Measurements from ENCODE around the gene FHIP2A.
"Not testable (repeated sequence)": the region's sequence is repeated elsewhere in the genome, so short reads cannot be mapped to it uniquely, and the experiment has no call there.

FHIP2A gene

DNA sequence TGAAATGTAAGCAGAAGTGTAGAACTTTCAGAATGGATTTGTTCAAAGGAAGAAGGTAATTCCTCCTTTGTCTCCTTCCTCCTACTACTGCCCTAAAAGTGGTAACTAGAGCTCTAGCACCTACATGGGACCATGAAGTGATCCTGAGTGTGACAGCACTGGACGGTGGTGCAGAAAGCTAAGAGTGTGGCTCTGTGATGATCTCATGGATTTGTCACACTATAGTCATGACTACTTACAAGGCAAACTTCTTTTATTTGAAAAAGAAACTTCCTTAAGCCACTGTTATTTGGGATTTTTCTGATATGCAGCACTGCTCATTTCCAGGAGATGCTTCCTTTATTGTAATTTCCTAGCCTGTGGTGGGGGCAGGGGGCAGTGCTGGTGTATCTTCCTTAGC, 5.8 kb upstream of the FHIP2A start:
- DNase-seq (ENCODE audit: low read depth) = no peak

DNA sequence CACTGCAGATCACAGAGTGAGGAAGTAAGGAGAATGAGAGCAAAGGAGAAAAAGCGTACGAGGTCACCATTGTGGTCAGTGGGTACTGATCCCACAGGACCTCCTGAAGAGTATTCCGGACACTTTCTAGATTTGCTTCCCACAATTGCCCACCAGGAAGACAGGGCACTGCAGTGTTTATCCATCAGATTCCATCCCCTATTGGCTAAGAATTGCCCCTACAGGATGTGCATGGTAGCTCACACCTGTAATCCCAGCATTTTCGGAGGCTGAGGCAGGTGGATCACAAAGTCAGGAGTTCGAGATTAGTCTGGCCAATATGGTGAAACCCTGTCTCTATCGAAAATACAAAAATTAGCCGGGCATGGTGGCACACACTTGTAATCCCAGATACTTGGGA, 5.3 kb upstream of the FHIP2A start:
- no peak for DNase-seq (ENCODE audit: low read depth)

DNA sequence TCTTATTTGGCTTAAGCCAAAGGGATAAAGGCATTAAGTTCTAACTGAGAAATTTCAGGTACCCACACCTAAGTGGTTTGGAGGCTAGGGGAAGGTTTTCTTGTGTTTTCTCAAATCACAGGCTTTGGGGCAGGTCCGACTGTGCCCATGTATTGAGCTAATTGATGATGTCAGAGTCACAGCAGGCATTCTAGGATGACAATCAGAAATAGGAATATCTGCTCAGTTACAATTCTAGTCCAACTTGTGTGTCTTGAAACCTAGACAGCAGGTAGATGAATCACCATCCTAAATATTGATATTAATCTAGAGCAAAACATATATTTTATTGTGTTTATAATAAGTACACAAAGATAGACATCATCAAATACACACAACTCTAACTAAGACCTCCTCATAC, 2.3 kb upstream of the FHIP2A start:
- no peak for DNase-seq (ENCODE audit: low read depth)

DNA sequence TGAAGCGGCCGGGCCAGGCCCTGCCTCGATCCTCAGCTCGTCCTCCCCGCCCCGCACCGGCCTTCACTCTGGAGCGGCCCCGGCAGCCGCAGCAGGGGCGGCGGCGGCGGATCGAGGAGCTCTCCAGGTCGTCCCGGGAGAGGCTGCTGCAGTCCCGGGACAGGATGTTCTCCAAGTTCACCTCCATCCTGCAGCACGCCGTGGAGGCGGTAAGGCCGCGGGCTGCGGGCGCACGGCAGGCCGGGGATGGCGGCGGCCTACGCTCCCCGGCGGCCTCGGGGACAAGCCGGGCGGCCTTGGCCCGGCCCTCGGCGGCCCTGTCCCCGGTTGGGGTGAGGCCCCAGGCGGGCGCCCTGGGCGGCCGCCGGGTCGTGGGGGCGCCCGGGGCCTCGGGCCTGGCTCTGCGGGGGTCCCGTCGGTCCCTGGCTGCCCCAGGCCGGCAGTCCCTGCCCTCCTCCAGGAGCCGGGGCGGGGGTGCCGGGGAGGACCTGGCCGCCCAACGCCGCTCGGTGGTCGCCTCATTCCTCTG, 399 bp downstream of the FHIP2A start:
- no peak for DNase-seq (ENCODE audit: low read depth)

DNA sequence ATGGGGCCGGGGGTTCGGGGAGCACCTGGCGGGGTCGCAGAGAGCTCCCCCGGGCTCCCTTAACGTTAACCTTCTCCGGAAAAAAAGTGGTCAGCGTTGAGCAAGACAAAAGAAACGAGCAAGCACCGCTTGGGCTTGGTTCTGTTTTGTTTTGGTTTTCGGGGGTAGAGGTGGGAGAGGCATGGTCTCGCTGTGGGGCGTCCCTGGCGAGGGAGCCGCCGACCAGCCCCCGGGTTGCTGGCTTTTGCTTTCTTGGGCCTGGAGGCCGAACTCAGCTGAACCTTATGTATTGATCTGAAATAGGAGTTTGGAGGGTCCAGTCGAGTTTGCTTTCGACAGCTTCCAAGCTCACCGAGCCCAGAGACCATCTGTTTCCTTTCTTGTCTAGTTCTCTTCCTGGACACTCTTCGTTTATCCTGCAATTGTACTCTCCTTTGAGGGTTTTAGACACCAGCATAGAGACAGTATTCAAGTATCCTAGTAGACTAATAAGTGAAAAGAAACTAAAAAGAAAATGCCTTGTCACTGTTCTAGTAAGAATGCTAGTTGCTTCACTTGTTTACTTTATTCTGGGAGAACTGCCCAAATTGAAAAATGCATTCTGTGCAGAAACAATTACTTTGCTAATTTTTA, 980 bp downstream of the FHIP2A start:
- peak; percentile 0 for DNase-seq (ENCODE audit: low read depth)

DNA sequence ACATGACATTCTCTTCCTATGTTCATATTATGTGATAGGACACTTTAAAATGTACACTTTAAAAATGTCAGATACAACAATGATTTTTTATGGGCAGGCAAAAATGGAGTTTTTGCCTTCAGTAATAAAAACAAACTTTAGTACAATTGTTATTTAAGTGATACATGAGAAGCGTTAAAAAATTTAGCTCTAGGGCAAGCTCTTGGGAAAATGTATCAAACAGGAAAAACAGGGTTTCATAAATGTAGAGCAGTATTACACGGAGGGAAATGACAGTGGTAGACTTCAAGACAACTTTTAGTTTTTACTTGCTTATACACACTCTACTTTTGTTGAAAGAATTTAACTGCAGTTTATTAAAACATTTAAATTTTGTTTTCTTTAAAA, 1.5 kb downstream of the FHIP2A start:
- no peak for DNase-seq (ENCODE audit: low read depth)

DNA sequence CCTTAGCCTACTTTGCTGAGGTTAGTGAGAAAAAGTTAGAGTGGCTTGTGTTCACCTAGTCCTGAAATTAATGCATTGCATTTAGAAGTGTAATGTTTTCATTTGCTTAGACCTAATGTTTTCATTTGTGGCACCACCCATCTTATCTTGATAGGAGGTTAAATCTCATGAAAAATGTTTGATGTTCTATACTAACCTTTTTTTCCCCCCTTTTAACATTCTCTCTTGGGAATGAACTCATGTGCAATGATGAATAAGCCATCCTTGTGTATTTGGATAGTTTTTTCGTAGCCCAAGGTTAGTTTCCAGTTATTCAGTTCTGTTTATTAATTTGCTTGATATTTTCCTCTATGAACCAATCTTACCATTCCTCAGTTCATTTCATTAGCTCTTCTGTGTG, 2.8 kb downstream of the FHIP2A start:
- DNase-seq (ENCODE audit: low read depth) = no peak

DNA sequence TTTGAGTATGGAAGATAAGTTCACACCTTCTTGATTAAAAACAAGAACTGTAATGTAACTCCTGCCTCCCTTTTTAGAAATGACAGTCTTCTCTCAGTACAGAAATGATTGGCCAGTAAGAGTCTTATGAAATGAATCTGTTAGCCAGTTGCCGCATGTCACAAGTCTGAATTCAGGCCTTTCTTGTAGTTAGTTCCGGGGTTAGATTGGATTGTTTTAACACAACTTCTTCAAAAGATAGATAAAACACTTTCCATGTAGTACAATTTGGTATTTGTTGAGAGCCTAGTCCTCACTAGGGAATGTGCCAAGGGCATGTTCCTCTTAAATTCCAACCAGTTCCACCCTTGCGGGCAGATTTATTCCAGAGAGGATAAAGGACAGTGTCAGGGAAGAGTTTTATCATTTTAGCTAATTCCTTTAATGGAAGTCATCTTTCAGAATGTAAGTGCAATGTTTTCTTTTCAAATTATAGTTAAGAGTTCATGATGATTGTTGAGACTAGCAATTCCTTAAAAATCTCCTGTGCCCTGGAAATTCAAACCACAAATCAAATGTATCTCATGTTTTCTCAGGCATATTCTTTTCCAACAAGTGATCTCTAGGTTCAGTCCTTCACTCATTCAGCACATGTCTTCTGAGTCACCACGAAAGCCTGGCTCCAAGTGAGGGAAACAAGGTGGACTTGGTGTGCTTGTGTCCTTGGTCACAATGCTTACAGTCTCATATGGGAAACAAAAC, 4.1 kb downstream of the FHIP2A start:
- no peak for DNase-seq (ENCODE audit: low read depth)

DNA sequence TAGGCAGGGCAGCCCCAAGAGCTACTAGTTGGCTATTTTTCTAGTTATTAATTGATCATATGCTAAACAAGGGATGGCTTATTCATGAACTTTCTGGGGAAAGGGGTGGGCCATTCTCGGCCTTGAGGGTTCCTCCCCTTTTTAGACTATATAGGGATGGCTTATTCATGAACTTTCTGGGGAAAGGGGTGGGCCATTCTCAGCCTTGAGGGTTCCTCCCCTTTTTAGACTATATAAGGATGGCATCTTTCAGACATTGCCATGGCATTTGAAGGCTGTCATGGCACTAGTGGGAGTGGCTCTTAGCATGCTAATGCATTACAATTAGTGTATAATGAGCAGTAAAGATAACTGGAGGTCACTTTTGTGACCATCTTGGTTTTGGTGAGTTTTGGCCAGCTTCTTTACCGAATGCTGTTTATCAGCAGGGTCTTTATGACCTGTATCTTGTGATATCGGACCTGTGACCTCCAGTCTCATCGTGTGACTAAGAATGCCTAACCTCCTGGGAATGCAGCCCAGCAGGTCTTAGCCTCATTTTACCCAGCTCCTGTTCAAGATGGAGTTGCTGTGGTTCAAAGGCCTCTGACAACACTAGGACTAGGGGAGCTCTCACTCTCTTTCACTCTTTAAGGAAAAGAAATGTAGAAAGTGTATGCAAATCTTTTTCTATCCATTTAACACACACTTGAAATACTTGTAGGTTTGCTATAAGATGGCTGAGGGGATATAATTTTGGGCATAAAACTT, 7.8 kb downstream of the FHIP2A start:
- no peak for DNase-seq (ENCODE audit: low read depth)

DNA sequence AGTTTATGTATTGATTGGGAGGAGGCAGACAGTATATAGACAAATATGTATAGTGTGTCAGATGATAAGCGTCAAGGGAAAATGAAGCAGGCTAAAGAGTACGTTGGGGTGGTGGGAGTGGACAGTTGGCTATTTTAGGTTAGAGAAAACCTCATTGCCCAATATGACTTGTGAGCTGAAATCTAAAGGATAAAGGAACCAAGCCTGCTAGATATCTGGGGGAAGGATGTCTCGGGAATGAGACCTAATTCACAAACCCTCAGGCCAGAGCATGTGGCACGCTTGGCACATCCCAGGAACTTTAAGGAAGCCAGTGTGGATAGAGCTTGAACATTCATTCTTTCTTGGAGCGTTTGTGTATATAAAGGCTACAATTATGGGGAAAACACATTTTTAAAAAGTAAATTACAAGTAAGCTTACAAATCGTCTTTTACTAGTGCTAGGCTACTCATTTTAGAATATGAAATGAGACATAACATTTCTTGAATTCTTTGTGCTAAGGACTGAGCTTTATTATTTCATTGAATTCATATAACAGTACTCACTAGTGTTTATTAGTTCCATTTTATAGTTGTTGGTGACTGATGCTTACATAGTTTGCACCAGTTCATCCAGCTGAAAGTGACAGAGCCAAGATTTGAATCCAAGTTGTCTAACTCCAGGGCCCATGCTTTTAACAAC, 9.7 kb downstream of the FHIP2A start:
- DNase-seq (ENCODE audit: low read depth) = no peak

DNA sequence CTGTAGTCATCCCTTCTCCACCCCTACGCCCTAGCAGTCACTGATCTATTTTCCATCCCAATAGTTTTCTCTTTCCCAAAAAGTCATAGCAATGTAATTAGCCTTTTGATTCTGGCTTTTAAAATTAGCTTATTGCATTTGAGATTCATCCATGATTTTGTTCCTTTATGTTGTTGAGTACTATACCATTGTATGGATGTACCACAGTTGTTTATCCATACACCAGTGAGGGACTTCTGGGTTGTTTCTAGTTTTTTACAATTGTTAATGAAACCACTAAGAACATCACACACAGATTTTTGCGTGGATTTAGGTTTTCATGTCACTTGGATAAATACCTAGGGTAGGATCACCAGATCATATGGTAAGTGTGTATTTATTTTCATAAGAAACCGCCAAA, 16.1 kb downstream of the FHIP2A start:
- DNase-seq (ENCODE audit: low read depth) = no peak

DNA sequence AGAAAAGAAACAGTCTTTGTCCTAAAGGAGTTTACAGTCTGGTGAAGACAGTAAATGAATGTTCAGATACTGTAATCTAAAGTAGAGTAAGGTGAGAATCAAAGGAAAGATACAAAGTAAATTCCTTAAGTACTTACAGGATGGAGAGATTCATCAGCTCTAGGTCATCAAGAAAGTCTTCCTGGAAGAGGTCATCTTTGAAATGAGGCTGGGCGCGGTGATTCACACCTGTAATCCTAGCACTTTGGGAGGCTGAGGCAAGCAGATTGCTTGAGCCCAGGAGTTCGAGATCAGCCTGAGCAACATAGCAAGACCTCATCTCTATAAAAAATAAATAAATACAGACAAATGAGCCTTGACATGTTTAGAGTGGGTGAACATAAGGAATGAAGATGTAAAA, 18.3 kb downstream of the FHIP2A start:
- no peak for DNase-seq (ENCODE audit: low read depth)

DNA sequence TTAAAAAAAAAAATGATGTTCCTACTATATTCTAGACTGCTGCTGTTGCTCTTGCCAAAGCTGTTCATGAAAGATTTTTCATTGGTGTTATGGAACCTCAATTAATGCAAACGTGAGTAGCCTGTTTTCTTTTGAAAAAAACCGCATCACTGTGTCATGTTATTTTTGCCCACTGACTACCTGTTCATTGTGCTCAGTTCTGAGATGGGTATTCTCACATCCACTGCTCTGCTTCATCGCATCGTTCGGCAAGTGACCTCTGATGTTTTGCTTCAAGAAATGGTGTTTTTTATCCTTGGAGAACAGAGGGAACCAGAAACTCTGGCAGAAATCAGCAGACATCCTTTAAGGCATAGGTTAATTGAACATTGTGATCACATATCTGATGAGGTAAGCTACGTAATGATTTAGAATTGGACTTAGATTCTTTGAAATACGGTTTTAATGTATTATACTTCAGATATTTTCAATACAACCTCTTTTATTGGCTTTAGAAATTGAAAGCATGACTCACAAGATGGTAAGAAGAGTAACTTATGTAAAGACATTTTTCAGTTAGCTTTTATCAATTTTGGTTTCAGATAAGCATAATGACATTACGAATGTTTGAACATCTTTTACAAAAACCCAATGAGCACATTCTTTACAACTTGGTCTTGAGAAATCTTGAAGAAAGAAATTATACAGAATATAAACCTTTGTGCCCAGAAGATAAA, 24.6 kb downstream of the FHIP2A start:
- DNase-seq (ENCODE audit: low read depth) = no peak

DNA sequence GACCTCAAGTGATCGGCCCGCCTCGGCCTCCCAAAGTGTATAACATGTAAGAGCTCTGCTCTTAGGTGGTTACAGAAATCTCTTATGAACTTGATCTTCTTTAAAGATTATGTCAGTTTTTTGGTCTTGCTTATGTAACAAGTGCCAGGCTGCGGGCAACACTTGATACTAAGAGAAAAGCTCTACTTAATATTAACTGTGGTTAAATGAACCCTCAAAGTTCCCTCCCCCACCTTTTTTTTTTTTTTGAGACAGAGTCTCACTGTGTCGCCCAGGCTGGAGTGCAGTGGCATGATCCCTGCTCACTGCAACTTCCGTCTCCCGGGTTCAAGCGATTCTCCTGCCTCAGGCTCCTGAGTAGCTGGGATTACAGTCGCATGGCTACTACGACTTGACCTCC, 25.9 kb downstream of the FHIP2A start:
- not testable (repeated sequence) for DNase-seq (ENCODE audit: low read depth)

DNA sequence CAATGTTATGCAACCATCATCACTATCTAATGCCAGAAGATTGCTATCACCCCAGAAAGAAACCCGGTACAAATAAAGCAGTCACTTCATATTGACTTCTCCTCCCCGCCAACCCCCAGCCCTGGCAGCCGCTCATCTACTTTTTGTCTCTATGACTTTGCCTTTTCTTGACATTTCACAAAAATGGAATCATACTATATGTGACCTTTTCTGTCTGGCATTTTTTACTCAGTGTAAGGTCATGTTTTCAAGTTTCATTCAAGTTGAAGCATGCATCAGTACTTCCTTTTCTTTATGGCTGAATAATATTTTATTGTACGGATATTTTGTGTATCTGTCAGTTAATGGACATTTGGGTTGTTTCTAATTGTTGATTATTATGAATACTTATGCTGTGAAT, 28.1 kb downstream of the FHIP2A start:
- no peak for DNase-seq (ENCODE audit: low read depth)

DNA sequence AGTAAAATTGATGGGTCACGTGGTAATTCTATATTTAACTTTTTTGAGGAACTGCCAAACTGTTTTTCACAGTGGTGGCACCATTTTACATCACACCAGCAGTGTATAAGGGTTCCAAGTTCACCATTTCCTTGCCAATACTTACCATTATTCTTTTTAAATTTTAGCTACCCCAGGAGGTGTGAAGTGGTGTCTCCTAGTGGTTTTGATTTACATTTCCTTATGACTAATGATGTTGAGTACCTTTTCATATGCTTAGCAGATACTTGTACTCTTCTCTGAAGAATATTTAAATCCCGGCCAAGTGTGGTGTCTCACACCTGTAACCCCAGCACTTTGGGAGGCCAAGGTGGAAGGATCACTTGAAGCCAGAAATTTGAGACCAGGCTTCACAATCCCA, 28.5 kb downstream of the FHIP2A start:
- no peak for DNase-seq (ENCODE audit: low read depth)

DNA sequence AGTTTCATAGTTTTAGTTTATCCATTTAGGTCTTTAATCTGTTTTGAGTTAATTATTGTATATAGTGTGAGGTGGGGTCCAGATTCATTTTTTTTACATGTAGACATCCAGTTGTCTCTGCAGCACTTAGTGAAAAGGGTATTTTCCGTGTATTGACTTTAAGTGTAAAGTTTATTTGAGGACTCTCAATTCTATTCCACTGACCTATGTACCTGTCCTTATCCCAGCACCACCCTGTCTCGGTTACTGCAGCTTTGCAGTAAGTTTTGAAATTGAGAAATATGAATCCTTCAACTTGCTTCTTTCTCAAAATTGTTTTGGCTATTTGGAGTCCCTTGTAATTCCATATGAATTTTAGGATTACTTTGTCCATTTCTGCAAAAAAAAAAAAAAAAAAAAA, 29.8 kb downstream of the FHIP2A start:
- DNase-seq (ENCODE audit: low read depth) = no peak

DNA sequence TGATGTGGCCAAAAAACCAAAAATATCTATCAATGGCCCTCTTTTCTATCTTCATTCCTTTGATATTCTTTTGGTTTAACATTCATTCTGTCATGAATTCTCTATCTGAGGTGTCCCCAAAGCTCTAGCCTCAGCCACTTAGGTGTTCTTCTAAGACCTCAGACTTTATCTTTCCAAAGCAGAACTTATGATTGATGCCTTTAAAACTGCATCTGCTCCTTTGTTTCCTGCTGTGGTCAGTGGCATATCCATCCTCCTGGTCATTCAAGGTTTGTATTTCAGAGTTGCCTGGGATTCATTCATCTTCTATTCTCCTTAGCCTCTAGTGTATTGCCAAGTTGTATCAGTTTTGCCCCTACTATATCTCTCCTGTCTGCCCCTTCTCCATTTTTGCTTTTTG, 30.6 kb downstream of the FHIP2A start:
- DNase-seq (ENCODE audit: low read depth) = no peak

DNA sequence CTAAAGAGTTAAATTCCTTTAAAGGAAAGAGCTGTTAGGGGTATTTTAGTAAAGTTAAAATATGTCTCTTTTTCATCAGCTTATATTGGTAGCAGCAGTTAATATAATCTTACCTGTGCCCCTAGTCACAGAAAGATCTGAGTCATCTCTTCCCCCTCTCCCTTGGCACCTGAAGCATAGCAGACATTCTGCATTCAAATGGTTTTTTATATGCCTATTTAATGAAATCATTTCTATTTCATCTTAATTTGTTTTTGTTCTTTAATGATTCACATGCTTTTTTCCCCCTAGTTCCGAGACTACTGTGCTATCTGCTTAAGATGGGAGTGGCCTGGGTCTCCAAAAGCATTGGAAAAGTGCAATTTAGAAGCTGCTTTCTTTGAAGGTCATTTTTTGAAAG, 33.3 kb downstream of the FHIP2A start:
- DNase-seq (ENCODE audit: low read depth) = no peak

DNA sequence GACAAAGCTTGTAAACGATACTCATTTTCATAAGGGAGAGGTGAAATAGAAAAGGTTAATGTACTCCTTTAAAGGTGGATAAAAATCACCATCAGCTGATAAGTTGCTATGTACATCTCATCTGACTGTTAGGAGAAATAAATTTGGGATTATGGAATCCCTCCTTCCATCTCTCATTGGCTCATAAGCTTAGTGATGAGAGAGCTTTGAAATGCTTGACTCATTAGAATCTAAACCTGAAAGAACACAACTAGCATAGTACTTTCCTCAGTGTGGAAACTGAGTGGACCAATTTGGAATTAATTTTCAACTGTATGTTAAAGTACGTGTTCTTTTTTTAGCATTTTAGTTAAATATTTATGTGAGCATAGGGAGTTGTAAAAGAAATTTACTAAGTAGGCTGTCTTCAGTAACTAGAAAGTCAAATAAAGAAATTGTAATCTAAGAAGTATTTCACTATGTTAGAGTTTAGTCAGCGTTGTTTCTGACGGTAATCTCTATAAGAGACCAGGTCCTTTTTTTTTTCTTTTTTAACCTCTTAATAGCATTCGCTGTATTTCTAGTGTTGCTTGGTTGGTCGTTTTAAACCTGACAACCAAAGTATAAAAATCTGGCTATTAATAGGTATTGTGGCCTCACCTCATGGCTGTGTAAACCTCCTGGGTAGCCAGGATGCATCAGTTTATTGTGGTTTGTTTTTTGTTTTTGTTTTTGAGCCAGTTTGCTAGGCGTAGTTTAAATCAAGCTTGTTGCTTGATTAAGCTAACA, 34.4 kb downstream of the FHIP2A start:
- DNase-seq (ENCODE audit: low read depth) = no peak
